ENCODE data around the gene SETD1A.

Gene SETD1A

GRCh38 chr16:30924076-30924912 lies 33.3 kb upstream of the SETD1A start:
- peaks cover 3% of the 10 kb centered on the region; the same call in 1 of the 2 replicates for H3K4me1 ChIP-seq
- TF ChIP-seq, protein P1, sequence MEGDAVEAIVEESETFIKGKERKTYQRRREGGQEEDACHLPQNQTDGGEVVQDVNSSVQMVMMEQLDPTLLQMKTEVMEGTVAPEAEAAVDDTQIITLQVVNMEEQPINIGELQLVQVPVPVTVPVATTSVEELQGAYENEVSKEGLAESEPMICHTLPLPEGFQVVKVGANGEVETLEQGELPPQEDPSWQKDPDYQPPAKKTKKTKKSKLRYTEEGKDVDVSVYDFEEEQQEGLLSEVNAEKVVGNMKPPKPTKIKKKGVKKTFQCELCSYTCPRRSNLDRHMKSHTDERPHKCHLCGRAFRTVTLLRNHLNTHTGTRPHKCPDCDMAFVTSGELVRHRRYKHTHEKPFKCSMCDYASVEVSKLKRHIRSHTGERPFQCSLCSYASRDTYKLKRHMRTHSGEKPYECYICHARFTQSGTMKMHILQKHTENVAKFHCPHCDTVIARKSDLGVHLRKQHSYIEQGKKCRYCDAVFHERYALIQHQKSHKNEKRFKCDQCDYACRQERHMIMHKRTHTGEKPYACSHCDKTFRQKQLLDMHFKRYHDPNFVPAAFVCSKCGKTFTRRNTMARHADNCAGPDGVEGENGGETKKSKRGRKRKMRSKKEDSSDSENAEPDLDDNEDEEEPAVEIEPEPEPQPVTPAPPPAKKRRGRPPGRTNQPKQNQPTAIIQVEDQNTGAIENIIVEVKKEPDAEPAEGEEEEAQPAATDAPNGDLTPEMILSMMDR (IDR thresholded peaks at IDR 0.05; ENCODE audit: low read depth, low read length) = no peak
- H3K36me3 ChIP-seq = 0 out of 2 replicates have a peak, but pooled peaks cover 3% of the 10 kb centered on the region
- H3K4me3 ChIP-seq (ENCODE audit: low read depth, low read length) = peak overlapping the region; percentile 99
- no peaks in the 10 kb centered on the region for H3K9me3 ChIP-seq
- DNase-seq = no peak
- H3K27me3 ChIP-seq = no peaks in the 10 kb centered on the region

DNA sequence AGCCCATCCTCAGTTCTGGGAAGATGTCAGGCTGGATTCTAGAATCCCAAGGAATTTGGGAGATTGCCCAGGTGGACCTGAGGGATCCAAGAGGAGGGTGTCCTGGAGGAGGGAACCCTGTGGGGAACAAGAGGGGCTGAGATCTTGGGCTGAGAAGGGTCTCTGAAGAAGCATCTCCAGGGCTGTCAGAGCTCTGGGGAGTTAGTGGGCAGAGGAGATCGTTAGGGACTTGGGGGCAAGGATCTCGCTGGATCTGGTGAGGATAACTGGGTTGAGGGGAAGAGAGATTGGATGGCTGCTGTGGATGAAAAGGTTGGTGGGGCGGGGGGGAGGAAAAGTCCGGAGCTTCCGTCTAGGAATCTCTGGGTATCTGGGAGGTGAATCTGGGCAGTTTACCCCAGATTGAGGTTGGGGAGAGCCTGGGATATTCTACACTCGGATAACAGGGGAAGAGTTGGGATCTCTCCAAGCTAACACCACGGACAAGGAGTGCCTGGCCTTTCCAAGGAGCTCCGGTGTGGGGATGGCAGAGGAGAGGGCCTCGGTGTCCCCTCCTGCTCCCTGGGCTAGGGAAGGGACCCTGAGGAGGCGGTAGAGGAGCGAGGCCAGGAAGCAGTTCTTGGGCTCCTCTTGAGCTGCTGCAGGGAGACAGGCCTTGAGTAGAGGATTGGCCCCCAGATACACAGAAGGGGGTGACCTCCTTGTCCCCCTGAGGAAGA lies 32.5 kb upstream of the SETD1A start:
- H3K4me1 ChIP-seq = peaks cover 3% of the 10 kb centered on the region; the same call in 1 of the 2 replicates
- peak overlapping the region; percentile 99 for H3K4me3 ChIP-seq (ENCODE audit: low read depth, low read length)
- H3K9me3 ChIP-seq = no peaks in the 10 kb centered on the region
- no peaks in the 10 kb centered on the region for H3K27me3 ChIP-seq
- TF ChIP-seq, protein P1 (IDR thresholded peaks at IDR 0.05; ENCODE audit: low read depth, low read length) = no peak
- DNase-seq = no peak
- H3K36me3 ChIP-seq = peaks cover 3% of the 10 kb centered on the region; the same call in 1 of the 2 replicates

GRCh38 chr16:30925632-30925987 lies 31.9 kb upstream of the SETD1A start:
- peaks cover 3% of the 10 kb centered on the region; the same call in 1 of the 2 replicates for H3K4me1 ChIP-seq
- H3K4me3 ChIP-seq (ENCODE audit: low read depth, low read length) = no peak overlapping the region
- no peak for DNase-seq
- H3K9me3 ChIP-seq = no peaks in the 10 kb centered on the region
- no peaks in the 10 kb centered on the region for H3K27me3 ChIP-seq
- peaks cover 3% of the 10 kb centered on the region for H3K36me3 ChIP-seq
- TF ChIP-seq, protein P1 (IDR thresholded peaks at IDR 0.05; ENCODE audit: low read depth, low read length) = no peak

DNA sequence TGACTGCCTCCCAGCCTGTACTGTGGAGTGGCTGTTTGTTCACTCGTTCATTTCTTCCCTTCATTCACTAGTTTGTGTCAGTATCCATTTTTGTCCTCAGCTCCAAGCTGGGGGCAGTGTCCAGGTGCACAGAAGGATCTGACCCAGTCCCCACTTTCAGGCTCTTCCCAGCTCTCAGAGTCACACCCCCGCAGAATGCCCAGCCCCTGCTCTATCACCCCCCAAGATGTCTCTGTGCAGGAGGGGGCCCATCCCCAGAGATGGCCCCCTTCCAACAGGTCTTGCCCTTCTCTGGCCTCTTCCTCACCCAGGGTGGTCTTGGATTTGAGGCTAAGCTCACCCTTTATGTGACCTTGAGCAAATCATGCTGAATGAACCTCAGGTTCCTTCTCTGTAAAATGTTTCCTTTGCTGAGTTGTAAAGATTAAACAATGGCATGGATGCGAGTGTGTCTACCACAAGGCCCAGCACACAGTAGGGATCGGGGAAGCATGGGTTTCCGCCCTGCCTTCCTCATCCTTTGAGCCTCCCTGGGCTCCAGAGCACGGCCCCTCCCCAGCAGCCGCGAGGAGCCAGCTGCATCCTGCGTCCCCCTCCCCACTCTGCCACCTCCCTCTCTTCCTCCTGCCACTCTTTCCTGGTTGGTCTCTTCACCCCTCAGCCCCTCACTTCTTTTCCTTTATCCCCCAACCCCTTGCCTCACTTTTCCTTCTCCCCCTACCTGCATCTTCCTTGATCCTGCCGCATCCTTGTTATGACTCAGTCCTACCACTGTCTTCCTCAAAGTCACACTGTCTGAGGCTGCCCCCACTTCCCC lies 31.4 kb upstream of the SETD1A start:
- Histone ChIP-seq H3K9me3 (no peaks in the 10 kb centered on the region), H3K36me3 (peaks cover 3% of the 10 kb centered on the region), H3K4me3 (ENCODE audit: low read depth, low read length) (no peak overlapping the region), H3K27me3 (no peaks in the 10 kb centered on the region), H3K4me1 (peaks cover 3% of the 10 kb centered on the region; the same call in 1 of the 2 replicates)
- no peak for DNase-seq
- TF ChIP-seq, protein P1 (IDR thresholded peaks at IDR 0.05; ENCODE audit: low read depth, low read length) = no peak

DNA sequence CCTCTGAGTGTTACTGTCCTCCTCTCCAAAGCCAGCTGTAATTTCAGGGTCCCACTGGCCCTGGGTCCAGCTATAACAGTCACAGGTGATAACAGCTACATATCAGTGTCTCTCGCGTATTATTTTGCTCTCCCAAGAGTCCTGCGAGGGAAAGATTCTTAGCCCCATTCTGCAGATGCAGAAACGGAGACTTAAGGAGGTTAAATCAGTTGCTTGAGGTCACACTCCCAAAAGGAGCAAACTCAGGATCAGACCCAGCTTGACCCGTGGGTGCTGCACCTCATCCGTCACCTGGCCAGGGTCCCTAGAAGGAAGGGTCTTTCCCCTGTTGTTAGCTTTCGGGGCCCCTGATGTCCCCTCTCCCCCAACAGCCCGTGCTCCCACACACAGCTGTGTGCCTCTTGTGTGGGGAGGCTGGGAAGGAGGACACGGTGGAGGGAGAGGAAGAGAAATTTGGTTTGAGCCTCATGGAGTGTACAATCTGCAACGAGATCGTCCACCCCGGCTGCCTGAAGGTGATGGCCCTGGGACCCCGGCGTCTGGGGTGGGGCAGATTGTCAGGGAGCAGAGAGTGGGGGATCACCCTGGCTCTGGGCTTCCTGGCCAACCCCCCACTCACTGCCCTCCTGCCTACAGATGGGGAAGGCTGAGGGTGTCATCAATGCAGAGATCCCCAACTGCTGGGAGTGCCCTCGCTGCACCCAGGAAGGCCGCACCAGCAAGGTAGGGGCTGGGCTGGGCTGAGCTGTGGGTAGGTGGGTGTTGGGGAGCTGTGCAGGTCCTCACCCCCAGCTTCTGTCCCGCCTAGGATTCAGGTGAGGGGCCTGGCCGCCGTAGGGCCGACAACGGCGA lies 30.4 kb upstream of the SETD1A start:
- peaks cover 3% of the 10 kb centered on the region; the same call in 1 of the 2 replicates for H3K4me1 ChIP-seq
- DNase-seq = no peak
- peaks cover 3% of the 10 kb centered on the region for H3K36me3 ChIP-seq
- H3K9me3 ChIP-seq = no peaks in the 10 kb centered on the region
- H3K27me3 ChIP-seq = no peaks in the 10 kb centered on the region
- no peak overlapping the region for H3K4me3 ChIP-seq (ENCODE audit: low read depth, low read length)
- TF ChIP-seq, protein P1 (IDR thresholded peaks at IDR 0.05; ENCODE audit: low read depth, low read length) = no peak
